Stomach (tissue), 9 donors: Measurements from ENCODE around the gene SLC20A1. TPM values are rescaled to one million over a fixed set of nuclear protein-coding genes. Genes with fewer than 3 reads are reported as not detected.
"Not testable (repeated sequence)": the region's sequence is repeated elsewhere in the genome, so short reads cannot be mapped to it uniquely, and the experiment has no call there.

Experiments
- DNase-seq, 2 donors: peaks; one replicate each; pipeline versions ENCODE4 v3.0.0 to v3.0.0-alpha.2; 2013 to 2019
- H3K27ac ChIP-seq, 5 donors: fragments of 200-600 bp in 4 of 5; sonication (generic) in 4 of 5; one replicate each; pipeline ENCODE4 v1.5.1; 2013 to 2019; ENCODE audit warnings: mild to moderate bottlenecking in 1 of 5, moderate library complexity in 1 of 5
- H3K27me3 ChIP-seq, 3 donors: fragments of 200-600 bp; sonication (generic); one replicate each; pipeline ENCODE4 v1.5.1; 2017 to 2019; ENCODE audit warnings: mixed run types in 1 of 3
- H3K36me3 ChIP-seq, 4 donors: fragments of 200-600 bp; sonication (generic); 1 replicate in 3 of 4; 2 replicates in 1 of 4; pipeline ENCODE4 v1.5.1; 2016 to 2019
- H3K4me1 ChIP-seq, 4 donors: fragments of 200-600 bp; sonication (generic); one replicate each; pipeline ENCODE4 v1.5.1; 2016 to 2019
- H3K4me3 ChIP-seq, 4 donors: fragments of 200-600 bp; sonication (generic) in 3 of 4; one replicate each; pipeline ENCODE4 v1.5.1; 2016 to 2019; ENCODE audit warnings: mild to moderate bottlenecking in 1 of 4
- H3K9me3 ChIP-seq, 4 donors: fragments of 200-600 bp; sonication (generic); one replicate each; pipeline ENCODE4 v1.5.1; 2016 to 2019
- CTCF ChIP-seq, 7 experiments: fragments of 450-650 bp in 4 of 7; fragments of 200-600 bp in 3 of 7; sonication (generic) in 3 of 7; IDR thresholded peaks; one replicate each; pipeline ENCODE4 v1.5.1; 2016 to 2019; ENCODE audit warnings: antibody characterized with exemption in 7 of 7, control low read depth in 2 of 7, mild to moderate bottlenecking in 1 of 7
- EP300 ChIP-seq: sonication (generic); formaldehyde crosslinking; IDR thresholded peaks from one replicate; pipeline ENCODE4 v1.6.1; 2017; ENCODE audit warnings: antibody characterized with exemption
- POLR2A ChIP-seq, 4 donors: fragments of 450-650 bp; IDR thresholded peaks; one replicate each; pipeline ENCODE4 v1.6.1; 2016; ENCODE audit warnings: antibody characterized with exemption in 4 of 4, control low read depth in 2 of 4, mild to moderate bottlenecking in 1 of 4, moderate library complexity in 1 of 4
- POLR2AphosphoS5 ChIP-seq, 3 donors: sonication (generic); formaldehyde crosslinking; IDR thresholded peaks; one replicate each; pipeline ENCODE4 v1.6.1; 2016; ENCODE audit warnings: antibody characterized with exemption in 3 of 3
- WGBS, 5 donors: extraction: QIAGEN DNeasy Blood & Tissue Kit in 3 of 5; methylation state at CpG; one replicate each; pipeline versions ENCODE4 v1.1.5 to v1.1.7; 2013 to 2018; 5-methylcytosine and 5-hydroxymethylcytosine counted together
- intact Hi-C: fragments of 100-400 bp; cut with DNase I; formaldehyde crosslinking; loops from one replicate; pipeline ENCODE4 v1.15.1; 2023; ENCODE audit warnings: low total_unique reads
- polyA plus RNA-seq, 3 donors: library from polyadenylated mRNA; stranded (reverse); fragments of 200-250 nt; gene quantifications; one replicate each; pipeline ENCODE4 v1.2.3, GENCODE V29; 2013
- total RNA-seq, 5 donors: library from RNA; depleted of rRNA; stranded (reverse); fragments of >200 nt; gene quantifications; one replicate each; pipeline versions ENCODE4 v1.1.0 to v1.2.3, GENCODE V29; 2014 to 2016
- donor health status: healthy with polysubstance abuse.
- donor health status: Bipolar disorder and iron deficiency.
- donor health status: healthy.

The SLC20A1 gene
- total and polyA plus RNA-seq, 8 donors = 9.0 to 63.8 (median 24.2) TPM

- WGBS, 5 donors = 76 to 95% (median 84%) methylated on average over 8 of the region's 8 CpGs
These were observed 55.3 kb downstream of the SLC20A1 start for GRCh38 chr2:112701052-112701451.

GRCh38 chr2:112703684-112704083 lies 57.9 kb downstream of the SLC20A1 start:
- DNase-seq = no peak
- H3K27me3 ChIP-seq = peaks cover 0 to 5% (median 0%) of the 10 kb centered on the region in 3 donors
- intact Hi-C loops = no loop called here
- TF ChIP-seq POLR2A (IDR thresholded peaks at IDR 0.05) = no peak
- no peak for TF ChIP-seq EP300
- no peak for TF ChIP-seq POLR2AphosphoS5 (IDR thresholded peaks at IDR 0.05)
- TF ChIP-seq CTCF (IDR thresholded peaks at IDR 0.05) = no peak
- H3K27ac ChIP-seq = no peak overlapping the region
- WGBS, 5 donors = 40 to 90% (median 69%) methylated on average over 2 of the region's 2 CpGs
- H3K9me3 ChIP-seq = no peaks in the 10 kb centered on the region
- no peak overlapping the region for H3K4me3 ChIP-seq
- H3K36me3 ChIP-seq = no peaks in the 10 kb centered on the region
- H3K4me1 ChIP-seq = peaks cover 0 to 18% (median 0%) of the 10 kb centered on the region in 4 donors

More at GRCh38 chr2:112701052-112701451, 55.3 kb downstream of the SLC20A1 start:
- H3K9me3 ChIP-seq = no peaks in the 10 kb centered on the region
- no peak overlapping the region for H3K4me3 ChIP-seq
- H3K27me3 ChIP-seq = no peaks in the 10 kb centered on the region
- H3K27ac ChIP-seq = peak overlapping the region in 3 of 5 donors; percentile 0 to 68 (median 52)
- intact Hi-C loops = no loop called here
- no peaks in the 10 kb centered on the region for H3K36me3 ChIP-seq
- DNase-seq = no peak
- TF ChIP-seq POLR2AphosphoS5 (IDR thresholded peaks at IDR 0.05) = no peak
- TF ChIP-seq CTCF (IDR thresholded peaks at IDR 0.05) = no peak
- no peak for TF ChIP-seq EP300
- no peak for TF ChIP-seq POLR2A (IDR thresholded peaks at IDR 0.05)
- H3K4me1 ChIP-seq = peaks cover 0 to 3% (median 0%) of the 10 kb centered on the region in 4 donors

- DNase-seq = no peak
- no peak for TF ChIP-seq POLR2A (IDR thresholded peaks at IDR 0.05)
- TF ChIP-seq POLR2AphosphoS5 (IDR thresholded peaks at IDR 0.05) = no peak
- TF ChIP-seq CTCF (IDR thresholded peaks at IDR 0.05) = no peak
- no peak for TF ChIP-seq EP300
- peaks cover 0 to 9% (median 0%) of the 10 kb centered on the region in 3 donors for H3K27me3 ChIP-seq
- no peaks in the 10 kb centered on the region for H3K36me3 ChIP-seq
- no peak overlapping the region for H3K27ac ChIP-seq
- H3K4me3 ChIP-seq = no peak overlapping the region
- H3K9me3 ChIP-seq = no peaks in the 10 kb centered on the region
- intact Hi-C loops = no loop called here
- 89 to 96% (median 95%) methylated on average over 4 of the region's 4 CpGs for WGBS, 5 donors
- peaks cover 0 to 21% (median 0%) of the 10 kb centered on the region in 4 donors for H3K4me1 ChIP-seq
These were observed 59.8 kb downstream of the SLC20A1 start for GRCh38 chr2:112705575-112705974.

- Histone ChIP-seq H3K27ac (no peak overlapping the region), H3K9me3 (no peaks in the 10 kb centered on the region), H3K4me1 (peaks cover 0 to 21% (median 0%) of the 10 kb centered on the region in 4 donors), H3K36me3 (no peaks in the 10 kb centered on the region), H3K4me3 (no peak overlapping the region), H3K27me3 (peaks cover 0 to 9% (median 0%) of the 10 kb centered on the region in 3 donors)
- 24 to 42% (median 28%) methylated on average over 5 of the region's 5 CpGs for WGBS, 5 donors
- peak in 1 of 2 donors; percentile 49 for DNase-seq
- intact Hi-C loops = no loop called here
- no peak for TF ChIP-seq CTCF (IDR thresholded peaks at IDR 0.05)
- TF ChIP-seq POLR2A (IDR thresholded peaks at IDR 0.05) = no peak
- TF ChIP-seq POLR2AphosphoS5 (IDR thresholded peaks at IDR 0.05) = no peak
- no peak for TF ChIP-seq EP300
These were observed 60.5 kb downstream of the SLC20A1 start for GRCh38 chr2:112706170-112706664.

- WGBS, 5 donors = 81 to 89% (median 85%) methylated on average over 9 of the region's 9 CpGs
- H3K9me3 ChIP-seq, H3K27ac ChIP-seq, H3K4me3 ChIP-seq, H3K27me3 ChIP-seq, intact Hi-C loops, H3K36me3 ChIP-seq, DNase-seq: not testable (repeated sequence)
- peaks cover 0 to 21% (median 0%) of the 10 kb centered on the region in 4 donors for H3K4me1 ChIP-seq
These were observed 61.2 kb downstream of the SLC20A1 start for GRCh38 chr2:112706947-112707346.
